Activated B cell treated with CpG ODN at 0.5 μM for 24 hours (primary cell): Measurements from ENCODE around the gene TMX2. TPM values are rescaled to one million over a fixed set of nuclear protein-coding genes. Genes with fewer than 3 reads are reported as not detected.

Experiments used
- ATAC-seq: fragments of 200-7000 bp; cut with Tn5 transposase; one replicate; pipeline ENCODE4 v1.10.0; 2021; ENCODE audit warnings: low read depth, mild to moderate bottlenecking, moderate library complexity
- CTCF ChIA-PET: fragments of 350-600 bp; sonication (Branson Sonifier 250); formaldehyde crosslinking; loops from one replicate; lab custom pipeline; 2021; ENCODE audit warnings: antibody characterized with exemption; lab: Charles Lee
- POLR2A ChIA-PET: fragments of 350-600 bp; sonication (Branson Sonifier 250); formaldehyde crosslinking; loops from one replicate; lab custom pipeline; 2021; ENCODE audit warnings: antibody characterized with exemption; lab: Charles Lee
- DNase-seq: peaks from one replicate; pipeline ENCODE4 v3.0.0; 2022
- H3K27ac Mint-ChIP-seq: one replicate; pipeline ENCODE4 v1.8.0; 2020; ENCODE audit warnings: mixed read lengths
- H3K27me3 Mint-ChIP-seq: one replicate; pipeline ENCODE4 v1.8.0; 2021; ENCODE audit warnings: mixed read lengths
- H3K36me3 Mint-ChIP-seq: one replicate; pipeline ENCODE4 v1.8.0; 2021; ENCODE audit warnings: low read depth, mixed read lengths
- H3K4me1 Mint-ChIP-seq: one replicate; pipeline ENCODE4 v1.8.0; 2021; ENCODE audit warnings: mixed read lengths
- H3K4me3 Mint-ChIP-seq: one replicate; pipeline ENCODE4 v1.8.0; 2020; ENCODE audit warnings: mild to moderate bottlenecking, mixed read lengths
- H3K9me3 Mint-ChIP-seq: one replicate; pipeline ENCODE4 v1.8.0; 2020; ENCODE audit warnings: mixed read lengths
- CTCF ChIP-seq: fragments of 200-600 bp; IDR thresholded peaks from one replicate; pipeline ENCODE4 v1.8.0; 2022; ENCODE audit warnings: antibody characterized with exemption, mild to moderate bottlenecking
- intact Hi-C: fragments of 100-400 bp; cut with micrococcal nuclease; formaldehyde crosslinking; loops from one replicate; pipeline ENCODE4 v1.15.1; 2024
- total RNA-seq: library from RNA; stranded (reverse); gene quantifications from 2 replicates; pipeline ENCODE4 v1.2.3, GENCODE V29; 2022

Gene TMX2
- total RNA-seq, 1 donor from 2014 or later = 53.2 TPM

- Mint-ChIP-seq H3K27me3 (no peaks in the 10 kb centered on the region), H3K9me3 (no peaks in the 10 kb centered on the region), H3K27ac (peak overlapping the region; percentile 4), H3K4me1 (peaks cover 51% of the 10 kb centered on the region), H3K36me3 (peaks cover 3% of the 10 kb centered on the region), H3K4me3 (no peak overlapping the region)
- TF ChIP-seq CTCF = no peak
- CTCF ChIA-PET = interaction anchor here (1.1 to 1.7 kb wide), 4 partner anchors 14 to 254 kb away, joined by 3 to 5 read pairs (median 4); partner anchors contain the start of gene BTBD18
- intact Hi-C loops = no loop called here
- POLR2A ChIA-PET = interaction anchor here (0.6 to 1.8 kb wide), 3 partner anchors 14 to 37 kb away, joined by 4 to 13 read pairs (median 4); partner anchors contain the start of gene SELENOH
- no peak for ATAC-seq
- no peak for DNase-seq
These were observed 66.1 kb downstream of the TMX2 start for GRCh38 chr11:57778318-57779037.

- ChIA-PET POLR2A (interaction anchor here (1.1 to 1.8 kb wide), 2 partner anchors 13 to 21 kb away, joined by 4 to 13 read pairs; no protein-coding TSS in a partner anchor), CTCF (interaction anchor here (1.1 to 1.7 kb wide), 2 partner anchors 15 to 28 kb away, joined by 3 to 4 read pairs; partner anchors contain the start of gene BTBD18)
- Mint-ChIP-seq H3K4me3 (no peak overlapping the region), H3K36me3 (peaks cover 1% of the 10 kb centered on the region), H3K9me3 (no peaks in the 10 kb centered on the region), H3K27ac (no peak overlapping the region), H3K27me3 (no peaks in the 10 kb centered on the region), H3K4me1 (peaks cover 55% of the 10 kb centered on the region)
- intact Hi-C loops = no loop called here
- no peak for TF ChIP-seq CTCF
- DNase-seq (no peak), ATAC-seq (no peak)
These were observed 66.9 kb downstream of the TMX2 start for GRCh38 chr11:57779276-57779675.

- ChIA-PET CTCF (interaction anchor here (0.7 kb wide), 1 partner anchor 30 kb away, joined by 3 read pairs; the partner anchor contains the start of gene BTBD18), POLR2A (interaction anchor here (1.0 kb wide), 1 partner anchor 40 kb away, joined by 3 read pairs; no protein-coding TSS in a partner anchor)
- intact Hi-C loops = no loop called here
- Mint-ChIP-seq H3K4me3 (no peak overlapping the region), H3K36me3 (peaks cover 3% of the 10 kb centered on the region), H3K27ac (no peak overlapping the region), H3K9me3 (no peaks in the 10 kb centered on the region), H3K4me1 (peaks cover 60% of the 10 kb centered on the region), H3K27me3 (no peaks in the 10 kb centered on the region)
- no peak for TF ChIP-seq CTCF
- ATAC-seq = no peak
- no peak for DNase-seq
These were observed 69.1 kb downstream of the TMX2 start for GRCh38 chr11:57781529-57781943.

GRCh38 chr11:57785072-57785471, 72.7 kb downstream of the TMX2 start:
- DNase-seq = no peak
- Mint-ChIP-seq H3K4me1 (peaks cover 67% of the 10 kb centered on the region), H3K27me3 (no peaks in the 10 kb centered on the region), H3K27ac (peak overlapping the region; percentile 92), H3K36me3 (peaks cover 3% of the 10 kb centered on the region), H3K9me3 (no peaks in the 10 kb centered on the region), H3K4me3 (peak overlapping the region; percentile 75)
- intact Hi-C loops = loop anchor here (1.0 kb wide), 2 partner anchors 8 to 15 kb away; no protein-coding TSS in a partner anchor
- ATAC-seq = peak; percentile 87
- ChIA-PET CTCF (interaction anchor here (0.8 to 1.9 kb wide), 5 partner anchors 9 to 35 kb away, joined by 3 to 28 read pairs (median 5); partner anchors contain the start of gene BTBD18), POLR2A (interaction anchor here (0.5 to 2.6 kb wide), 12 partner anchors 8 to 793 kb away, joined by 3 to 32 read pairs (median 6); partner anchors contain the start of genes CTNND1, MED19, SELENOH and TMX2)
- no peak for TF ChIP-seq CTCF

GRCh38 chr11:57786436-57786835, 74.0 kb downstream of the TMX2 start:
- ChIA-PET POLR2A (interaction anchor here (1.0 to 1.8 kb wide), 3 partner anchors 42 to 791 kb away, joined by 3 to 8 read pairs (median 5); partner anchors contain the start of gene SELENOH), CTCF (interaction anchor here (1.4 kb wide), 1 partner anchor 14 kb away, joined by 5 read pairs; no protein-coding TSS in a partner anchor)
- peaks cover 75% of the 10 kb centered on the region for H3K4me1 Mint-ChIP-seq
- DNase-seq = no peak
- H3K9me3 Mint-ChIP-seq = no peaks in the 10 kb centered on the region
- no peak for ATAC-seq
- H3K4me3 Mint-ChIP-seq = peak overlapping the region; percentile 75
- H3K27me3 Mint-ChIP-seq = no peaks in the 10 kb centered on the region
- H3K36me3 Mint-ChIP-seq = peaks cover 3% of the 10 kb centered on the region
- H3K27ac Mint-ChIP-seq = peak overlapping the region; percentile 92
- TF ChIP-seq CTCF = no peak
- intact Hi-C loops = no loop called here
